ENCODE data around the gene KRTAP3-2.

The KRTAP3-2 gene

GRCh38 chr17:40984226-40984625 is 15.5 kb downstream of the KRTAP3-2 start, which contains the start of gene KRT40:
Gene KRT40 (minus strand): TSS chr17:40984326. CDS start chr17:40984273, 53 bp downstream.
- no peaks in the 10 kb centered on the region for H3K36me3 ChIP-seq (ENCODE audit: insufficient read depth)
- no peak within 1 kb of the TSS for H3K27ac ChIP-seq
- no peaks in the 10 kb centered on the region for H4K20me1 ChIP-seq (ENCODE audit: insufficient read depth)
- no peak within 1 kb of the TSS for H3K9ac ChIP-seq
- no peak within 1 kb of the TSS for H3K4me2 ChIP-seq
- H2AFZ ChIP-seq (ENCODE audit: low read depth): no peak within 1 kb of the TSS
- no peak within 1 kb of the TSS for H3K4me3 ChIP-seq (IDR thresholded peaks at IDR 0.05; ENCODE audit: insufficient read depth, low read depth, low read length)
- no peaks in the 10 kb centered on the region for H3K79me2 ChIP-seq (ENCODE audit: insufficient read depth, low read depth)
- no peaks in the 10 kb centered on the region for H3K4me1 ChIP-seq (ENCODE audit: low read depth, poor library complexity, severe bottlenecking)
- no peak for TF ChIP-seq CTCF (conservative IDR thresholded peaks at IDR 0.05; ENCODE audit: low read depth, low read length)
- H3K27me3 ChIP-seq (ENCODE audit: insufficient read depth, low read depth): no peaks in the 10 kb centered on the region

DNA sequence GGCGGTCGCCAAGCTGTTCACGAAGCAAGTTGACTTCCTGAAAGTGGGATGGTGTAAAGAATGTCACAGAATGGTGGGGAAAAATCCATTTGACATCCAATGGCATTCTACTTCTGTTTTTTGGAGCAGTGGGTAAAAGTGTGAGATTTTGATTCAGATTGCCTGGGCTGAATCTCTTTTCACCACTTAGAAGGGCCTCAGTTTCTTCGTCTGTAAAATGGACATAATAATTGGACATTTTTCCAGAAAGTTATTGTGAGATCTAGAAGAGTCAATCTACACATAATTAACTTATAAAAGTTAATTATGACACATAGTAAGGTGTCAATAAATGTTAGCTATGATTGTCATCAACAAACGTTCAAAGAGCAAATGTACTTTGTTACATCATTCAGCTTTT is 18.6 kb downstream of the KRTAP3-2 start:
- H2AFZ ChIP-seq (ENCODE audit: low read depth): no peak overlapping the region
- H3K79me2 ChIP-seq (ENCODE audit: insufficient read depth, low read depth): no peaks in the 10 kb centered on the region
- H3K36me3 ChIP-seq (ENCODE audit: insufficient read depth): no peaks in the 10 kb centered on the region
- no peak overlapping the region for H3K4me2 ChIP-seq
- H3K27ac ChIP-seq: no peak overlapping the region
- H3K4me1 ChIP-seq (ENCODE audit: low read depth, poor library complexity, severe bottlenecking): no peaks in the 10 kb centered on the region
- no peak for TF ChIP-seq CTCF (conservative IDR thresholded peaks at IDR 0.05; ENCODE audit: low read depth, low read length)
- no peaks in the 10 kb centered on the region for H3K27me3 ChIP-seq (ENCODE audit: insufficient read depth, low read depth)
- no peak overlapping the region for H3K4me3 ChIP-seq (IDR thresholded peaks at IDR 0.05; ENCODE audit: insufficient read depth, low read depth, low read length)
- H4K20me1 ChIP-seq (ENCODE audit: insufficient read depth): no peaks in the 10 kb centered on the region
- H3K9ac ChIP-seq: no peak overlapping the region

- no peak overlapping the region for H3K9ac ChIP-seq
- no peak for TF ChIP-seq CTCF (conservative IDR thresholded peaks at IDR 0.05; ENCODE audit: low read depth, low read length)
- H3K79me2 ChIP-seq (ENCODE audit: insufficient read depth, low read depth): no peaks in the 10 kb centered on the region
- H2AFZ ChIP-seq (ENCODE audit: low read depth): no peak overlapping the region
- H3K27me3 ChIP-seq (ENCODE audit: insufficient read depth, low read depth): no peaks in the 10 kb centered on the region
- no peaks in the 10 kb centered on the region for H3K4me1 ChIP-seq (ENCODE audit: low read depth, poor library complexity, severe bottlenecking)
- H3K4me2 ChIP-seq: no peak overlapping the region
- H3K36me3 ChIP-seq (ENCODE audit: insufficient read depth): no peaks in the 10 kb centered on the region
- H3K4me3 ChIP-seq (IDR thresholded peaks at IDR 0.05; ENCODE audit: insufficient read depth, low read depth, low read length): no peak overlapping the region
- no peaks in the 10 kb centered on the region for H4K20me1 ChIP-seq (ENCODE audit: insufficient read depth)
- H3K27ac ChIP-seq: no peak overlapping the region
Observed at GRCh38 chr17:40980596-40980995, 19.1 kb downstream of the KRTAP3-2 start.

DNA sequence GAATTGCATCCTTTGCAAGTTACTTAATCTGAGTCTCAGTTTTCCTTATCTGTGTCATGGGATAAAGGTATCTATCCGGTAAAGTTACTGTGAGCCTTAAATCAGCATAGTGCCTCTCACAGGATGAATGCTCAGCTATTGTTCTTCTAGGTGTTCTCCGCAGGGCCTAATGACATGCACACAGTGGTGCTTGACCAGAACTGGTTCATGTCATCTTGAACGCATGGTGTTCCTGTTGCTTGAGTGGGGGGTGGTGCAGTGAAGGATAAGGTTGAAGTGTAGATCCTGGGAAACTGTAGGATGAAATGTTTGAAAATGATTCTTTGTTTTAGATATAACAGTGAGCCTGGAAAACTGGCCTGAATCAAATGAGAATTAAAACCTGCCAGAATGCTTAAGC is 19.6 kb downstream of the KRTAP3-2 start:
- Histone ChIP-seq H3K4me2 (no peak overlapping the region), H3K9ac (no peak overlapping the region), H3K79me2 (ENCODE audit: insufficient read depth, low read depth) (no peaks in the 10 kb centered on the region), H3K27me3 (ENCODE audit: insufficient read depth, low read depth) (no peaks in the 10 kb centered on the region), H4K20me1 (ENCODE audit: insufficient read depth) (no peaks in the 10 kb centered on the region), H3K27ac (no peak overlapping the region), H3K36me3 (ENCODE audit: insufficient read depth) (no peaks in the 10 kb centered on the region), H2AFZ (ENCODE audit: low read depth) (no peak overlapping the region), H3K4me3 (IDR thresholded peaks at IDR 0.05; ENCODE audit: insufficient read depth, low read depth, low read length) (no peak overlapping the region), H3K4me1 (ENCODE audit: low read depth, poor library complexity, severe bottlenecking) (no peaks in the 10 kb centered on the region)
- TF ChIP-seq CTCF (conservative IDR thresholded peaks at IDR 0.05; ENCODE audit: low read depth, low read length): no peak

All from KMS-11 (cell line).